ENCODE results near the gene SP9.

GRCh38 chr2:174365571-174365970 is 30.8 kb downstream of the SP9 start:
- TF ChIP-seq CTCF (conservative IDR thresholded peaks at IDR 0.05; ENCODE audit: low read length) (no peak), EZH2phosphoT487 (IDR thresholded peaks at IDR 0.05; ENCODE audit: borderline replicate concordance, low read depth, low read length) (no peak)

Data from OCI-LY7 (cell line).